Right ventricle myocardium inferior (tissue), 1 donor: ENCODE data around the gene IL23A. TPM values are rescaled to one million over a fixed set of nuclear protein-coding genes. Genes with fewer than 3 reads are reported as not detected.

Experiments
- ATAC-seq: fragments of 200-7000 bp; cut with Tn5 transposase; one replicate; pipeline ENCODE4 v1.9.1; 2020; ENCODE audit warnings: mild to moderate bottlenecking, moderate library complexity
- DNase-seq: peaks from one replicate; pipeline ENCODE4 v3.0.0; 2021; ENCODE audit errors: missing footprints
- intact Hi-C: fragments of 100-400 bp; cut with DNase I; formaldehyde crosslinking; loops from one replicate; pipeline ENCODE4 v1.11.0; 2022
- total RNA-seq: library from RNA; stranded (reverse); fragmentation: NEBNext Ultra II Directional; extraction: Animal tissue kit (Norgen Biotek cat#: 25700); gene quantifications from one replicate; pipeline ENCODE4 v1.2.1, GENCODE V29; 2021
- donor health status: DM: no; HTN: yes; CAD: no; lungs with severe emphysema.

The IL23A gene
- total RNA-seq, 1 donor from 2014 or later: not detected

DNA sequence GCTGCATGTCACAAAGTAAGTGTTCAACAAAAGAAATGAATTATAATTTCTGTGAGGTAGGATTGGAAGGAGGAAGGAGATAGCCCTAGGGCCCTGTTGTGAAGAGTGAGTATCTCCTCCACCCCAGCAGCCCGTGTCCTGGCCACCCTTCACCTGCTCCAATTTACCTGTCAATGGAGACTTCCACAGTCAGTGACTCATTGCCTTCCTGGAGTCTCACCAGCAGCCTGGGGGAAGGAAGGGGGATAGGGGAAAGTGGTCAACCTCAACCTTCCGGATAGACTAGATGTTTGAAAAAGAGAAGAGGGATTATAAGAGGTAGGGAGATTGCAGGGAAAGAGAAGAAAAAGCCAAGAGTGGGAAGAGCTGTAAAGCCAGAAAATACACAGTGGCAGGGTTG, 12.0 kb downstream of the IL23A start:
- intact Hi-C loops: no loop called here
- DNase-seq (no peak), ATAC-seq (no peak)

DNA sequence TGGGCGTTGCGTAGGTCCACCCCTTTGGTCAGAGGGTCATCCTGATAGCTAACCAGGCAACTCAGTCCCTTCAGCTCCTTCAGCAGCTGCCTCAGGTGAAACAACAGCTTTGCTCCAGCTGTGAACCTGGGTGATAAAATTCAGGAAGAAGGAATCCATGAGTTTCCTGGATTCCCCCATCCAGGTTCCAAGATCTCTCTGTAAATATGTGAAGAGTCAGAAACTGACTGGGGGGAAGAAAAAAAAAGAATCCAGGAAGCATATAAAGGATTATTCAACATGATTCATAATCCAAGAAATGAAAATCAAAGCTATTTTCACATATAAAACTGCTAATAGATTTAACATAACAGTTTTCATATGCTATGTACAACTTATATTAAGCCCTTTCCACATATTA, 12.6 kb downstream of the IL23A start:
- DNase-seq (no peak), ATAC-seq (no peak)
- intact Hi-C loops: no loop called here

DNA sequence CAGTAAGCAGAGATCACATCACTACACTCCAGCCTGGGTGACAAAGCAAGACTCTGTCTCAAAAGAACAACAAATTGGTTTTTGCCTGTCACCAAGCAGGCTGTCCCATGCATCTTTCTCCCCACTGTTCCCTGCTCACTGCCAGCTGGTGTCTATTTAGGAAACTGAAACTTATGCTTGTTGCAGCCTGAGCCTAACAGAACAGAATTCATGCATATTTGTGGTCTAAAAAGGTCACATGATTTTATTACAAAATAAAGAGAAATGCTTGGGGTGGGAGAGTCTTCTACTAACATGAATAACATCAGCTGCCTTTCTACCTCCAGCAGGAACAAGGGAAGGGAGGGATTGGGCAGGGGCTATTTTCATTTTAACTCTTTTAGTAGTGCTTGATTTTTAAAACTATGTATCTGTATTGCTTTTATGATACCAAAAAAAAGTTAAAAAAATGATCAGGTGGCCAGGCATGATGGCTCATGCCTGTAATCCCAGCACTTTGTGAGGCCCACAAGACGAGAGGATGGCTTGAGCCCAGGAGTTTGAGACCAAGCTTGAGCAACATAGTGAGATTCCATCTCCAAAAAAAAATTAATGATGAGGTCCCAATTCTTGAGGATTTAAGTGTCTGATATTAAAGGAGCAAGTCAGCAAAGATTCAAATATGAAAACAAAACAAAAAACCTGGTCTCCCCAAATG, 20.3 kb downstream of the IL23A start:
- DNase-seq (no peak), ATAC-seq (no peak)
- intact Hi-C loops: no loop called here

DNA sequence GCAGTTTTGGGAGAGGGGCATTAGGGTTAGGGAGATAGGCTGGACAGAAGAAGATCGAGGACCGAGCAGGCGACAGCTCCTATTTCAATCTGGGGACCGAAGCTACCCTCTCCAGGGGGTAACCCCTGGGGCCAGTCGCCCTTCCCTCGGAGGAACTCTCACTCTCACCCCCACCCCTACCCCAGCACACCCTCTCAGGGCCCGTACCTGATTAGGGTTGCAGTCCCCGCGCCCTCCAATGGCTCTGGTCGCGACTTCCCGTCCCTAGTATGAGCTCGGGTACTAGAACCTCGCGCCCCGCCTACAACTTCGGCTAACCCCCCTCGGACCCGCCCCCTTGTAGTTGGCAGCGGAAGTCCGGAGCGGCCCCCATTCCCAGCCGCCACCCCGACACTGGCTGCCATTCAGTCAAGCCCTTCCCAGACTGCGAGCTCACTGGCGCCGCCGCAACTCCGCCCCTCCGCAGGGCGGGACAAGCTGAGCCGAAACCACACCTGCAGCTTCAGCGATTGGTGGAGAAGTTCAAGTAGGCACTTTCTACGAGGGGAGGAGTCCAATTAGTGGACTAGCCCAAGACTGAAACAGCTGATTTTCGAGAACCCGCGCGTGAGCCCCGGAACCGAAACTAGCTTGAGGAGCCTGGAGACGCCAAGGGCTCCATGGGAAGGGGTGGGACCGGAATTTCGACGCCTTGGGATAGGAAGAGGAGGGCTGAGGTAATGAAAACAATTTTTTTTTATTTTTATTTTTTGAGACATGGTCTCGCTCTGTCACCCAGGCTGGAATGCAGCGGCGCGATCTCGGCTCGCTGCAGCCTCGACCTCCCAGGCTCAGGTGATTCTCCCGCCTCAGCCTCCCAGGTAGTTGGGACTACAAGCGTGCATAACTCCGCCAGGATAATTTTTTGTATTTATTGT, 21.4 kb downstream of the IL23A start, which contains the start of gene STAT2:
Gene STAT2 (minus strand): TSS at position 257 of the 917 bp plus-strand sequence. CDS start 3,536 bp downstream, outside the sequence.
- DNase-seq: peak; percentile 99
- intact Hi-C loops: loop anchor here (1.0 to 5.0 kb wide), 2 partner anchors 87 to 104 kb away; partner anchors contain the start of gene TIMELESS

DNA sequence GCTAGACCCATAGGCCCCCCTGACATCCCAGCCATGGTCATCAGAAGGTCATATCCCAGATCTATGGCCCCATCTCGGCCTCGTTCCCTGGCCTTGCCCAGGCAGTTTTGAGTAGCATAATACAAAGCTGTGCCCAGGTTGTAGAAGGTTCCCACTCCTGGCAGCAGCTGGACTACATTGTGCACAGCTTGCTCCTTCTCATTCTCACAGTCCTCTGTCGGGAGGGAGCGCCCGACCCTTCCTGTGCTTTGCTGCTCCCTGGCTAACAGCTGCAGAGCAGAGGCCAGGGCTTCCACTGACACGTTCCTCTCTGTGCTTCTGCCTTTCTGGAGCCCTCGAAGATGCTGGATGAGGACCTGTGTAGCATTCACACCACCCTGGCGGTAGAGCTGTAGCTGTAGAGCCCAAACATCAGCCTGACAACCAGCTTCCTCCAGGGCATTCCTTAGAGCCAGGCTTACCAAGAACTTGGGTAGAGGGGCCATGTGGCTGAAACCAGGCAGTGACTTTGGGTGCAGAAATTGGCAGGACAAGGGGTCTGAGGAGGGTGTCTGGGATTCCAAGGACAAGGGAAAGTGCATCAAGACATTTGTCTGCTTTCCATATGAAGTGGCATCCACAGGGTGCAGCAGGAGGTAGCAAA, 22.9 kb downstream of the IL23A start:
- ATAC-seq: no peak
- DNase-seq: no peak
- intact Hi-C loops: loop anchor here (5.0 kb wide), 1 partner anchor 86 kb away; the partner anchor contains the start of gene TIMELESS

More for the DNA sequence above, 21.4 kb downstream of the IL23A start, which contains the start of gene STAT2:
- peak; percentile 99 for ATAC-seq

GRCh38 chr12:56362130-56363059, 23.7 kb downstream of the IL23A start, which contains the start of gene APOF:
Gene APOF (minus strand): TSS chr12:56362857. CDS start chr12:56362745, 112 bp downstream.
- DNase-seq (no peak), ATAC-seq (no peak)
- intact Hi-C loops: loop anchor here (5.0 kb wide), 1 partner anchor 85 kb away; the partner anchor contains the start of gene TIMELESS

DNA sequence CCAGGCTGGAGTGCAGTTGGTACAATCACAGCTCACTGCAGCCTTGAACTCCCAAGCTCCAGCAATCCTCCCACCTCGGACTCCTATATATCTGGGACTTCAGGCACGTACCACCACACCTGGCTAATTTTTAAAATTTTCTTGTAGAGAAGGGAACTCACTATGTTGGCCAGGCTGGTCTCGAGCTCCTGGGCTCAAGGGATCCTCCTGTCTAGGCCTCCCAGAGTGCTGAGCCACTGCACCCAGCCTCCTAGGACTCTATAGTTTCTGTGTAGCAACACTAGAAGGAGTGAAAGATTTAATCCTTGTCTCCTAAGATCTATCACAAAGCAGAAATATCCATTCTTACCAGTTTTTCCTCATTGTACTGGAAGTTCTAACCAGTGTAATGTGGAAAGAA, 28.3 kb downstream of the IL23A start:
- intact Hi-C loops: no loop called here
- ATAC-seq (no peak), DNase-seq (no peak)

- DNase-seq (no peak), ATAC-seq (no peak)
- intact Hi-C loops: no loop called here
Observed at GRCh38 chr12:56373515-56373914, 34.8 kb downstream of the IL23A start.

GRCh38 chr12:56374726-56375597, 36.3 kb downstream of the IL23A start:
- no peak for ATAC-seq
- DNase-seq: no peak
- intact Hi-C loops: no loop called here

- DNase-seq: no peak
- intact Hi-C loops: no loop called here
- no peak for ATAC-seq
Observed at GRCh38 chr12:56375598-56376434, 37.1 kb downstream of the IL23A start.

GRCh38 chr12:56377310-56377988, 38.8 kb downstream of the IL23A start:
- DNase-seq (no peak), ATAC-seq (no peak)
- intact Hi-C loops: no loop called here

GRCh38 chr12:56377989-56378316, 39.3 kb downstream of the IL23A start:
- DNase-seq (no peak), ATAC-seq (no peak)
- intact Hi-C loops: no loop called here

DNA sequence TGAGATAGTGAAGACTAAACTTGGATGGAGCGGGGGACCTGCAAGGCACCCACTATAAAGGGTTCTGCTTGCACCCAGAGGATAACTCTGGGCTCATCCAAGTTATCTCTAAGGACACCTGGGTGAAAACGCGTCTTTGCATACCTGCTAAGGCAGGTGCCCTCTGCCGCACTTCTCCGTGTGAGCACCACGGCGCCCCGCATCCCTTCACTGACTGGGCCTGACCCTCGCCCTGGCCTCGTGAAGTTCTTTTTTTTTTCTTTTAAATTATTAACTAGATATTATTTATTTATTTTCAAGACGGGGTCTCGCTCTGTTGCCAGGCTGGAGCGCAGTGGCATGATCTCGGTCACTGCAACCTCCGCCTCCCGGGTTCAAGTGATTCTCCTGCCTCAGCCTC, 43.9 kb downstream of the IL23A start:
- intact Hi-C loops: no loop called here
- ATAC-seq: no peak
- DNase-seq: no peak

- no peak for ATAC-seq
- intact Hi-C loops: no loop called here
Observed at GRCh38 chr12:56385873-56386272, 47.2 kb downstream of the IL23A start.

DNA sequence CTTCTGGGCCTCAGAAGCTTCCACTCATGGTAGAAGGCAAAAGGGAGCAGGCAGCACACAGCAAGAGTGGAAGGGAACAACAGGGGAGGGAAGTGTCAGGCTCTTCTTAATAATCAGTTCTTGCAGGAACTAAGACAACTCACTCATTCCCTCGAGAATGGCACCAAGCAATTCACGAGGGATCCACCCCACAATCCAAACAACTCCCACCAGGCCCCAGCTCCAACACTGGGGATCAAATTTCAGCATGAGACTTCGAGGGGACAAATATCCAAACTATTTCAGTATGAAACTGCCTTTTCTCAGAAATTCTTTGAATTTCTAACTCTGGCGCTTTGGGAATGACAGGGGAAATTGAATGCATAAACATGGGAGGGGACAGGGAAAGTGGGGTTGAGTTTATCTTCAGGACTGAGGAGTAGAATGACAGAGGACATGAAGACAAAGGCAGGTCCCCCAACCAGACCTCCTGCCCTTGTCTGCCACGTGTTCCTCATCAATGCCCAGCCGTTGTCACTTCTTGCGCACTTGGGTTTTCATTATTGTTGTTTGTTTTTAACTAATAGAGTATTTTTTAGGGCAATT, 48.6 kb downstream of the IL23A start:
- intact Hi-C loops: no loop called here
- ATAC-seq (no peak), DNase-seq (no peak)

More at GRCh38 chr12:56385873-56386272, 47.2 kb downstream of the IL23A start:
- no peak for DNase-seq
